Measurements from ENCODE around the gene DTL.

Gene DTL

GRCh38 chr1:212040629-212041412 is 5.3 kb downstream of the DTL start:
- Histone ChIP-seq H3K27ac (ENCODE audit: low read length) (no peak overlapping the region), H3K4me1 (ENCODE audit: control insufficient read depth in 1 of 2, insufficient read depth in 2 of 2, low read length in 2 of 2) (peaks cover 3 to 5% of the 10 kb centered on the region in 2 donors), H3K27me3 (ENCODE audit: low read depth, low read length) (no peaks in the 10 kb centered on the region), H3K36me3 (ENCODE audit: control insufficient read depth in 1 of 2, insufficient read depth in 2 of 2, low read length in 2 of 2) (no peaks in the 10 kb centered on the region), H3K4me3 (ENCODE audit: low read depth in 1 of 2, low read length in 2 of 2) (no peak overlapping the region), H3K9me3 (ENCODE audit: control insufficient read depth in 1 of 2, low read length in 2 of 2) (no peaks in the 10 kb centered on the region)

GRCh38 chr1:212042436-212042835 is 6.9 kb downstream of the DTL start:
- no peak overlapping the region for H3K27ac ChIP-seq (ENCODE audit: low read length)
- no peaks in the 10 kb centered on the region for H3K27me3 ChIP-seq (ENCODE audit: low read depth, low read length)
- no peaks in the 10 kb centered on the region for H3K9me3 ChIP-seq (ENCODE audit: control insufficient read depth in 1 of 2, low read length in 2 of 2)
- no peaks in the 10 kb centered on the region for H3K36me3 ChIP-seq (ENCODE audit: control insufficient read depth in 1 of 2, insufficient read depth in 2 of 2, low read length in 2 of 2)
- H3K4me1 ChIP-seq (ENCODE audit: control insufficient read depth in 1 of 2, insufficient read depth in 2 of 2, low read length in 2 of 2), result peaks cover 0 to 3% of the 10 kb centered on the region in 2 donors
- H3K4me3 ChIP-seq (ENCODE audit: low read depth in 1 of 2, low read length in 2 of 2), result no peak overlapping the region

- Histone ChIP-seq H3K4me3 (ENCODE audit: low read depth in 1 of 2, low read length in 2 of 2) (no peak overlapping the region), H3K27me3 (ENCODE audit: low read depth, low read length) (no peaks in the 10 kb centered on the region), H3K36me3 (ENCODE audit: control insufficient read depth in 1 of 2, insufficient read depth in 2 of 2, low read length in 2 of 2) (no peaks in the 10 kb centered on the region), H3K27ac (ENCODE audit: low read length) (no peak overlapping the region), H3K9me3 (ENCODE audit: control insufficient read depth in 1 of 2, low read length in 2 of 2) (no peaks in the 10 kb centered on the region), H3K4me1 (ENCODE audit: control insufficient read depth in 1 of 2, insufficient read depth in 2 of 2, low read length in 2 of 2) (peaks cover 0 to 3% of the 10 kb centered on the region in 2 donors)
These were observed 9.3 kb downstream of the DTL start for GRCh38 chr1:212044851-212045250.

GRCh38 chr1:212045981-212046380 is 10.4 kb downstream of the DTL start:
- no peaks in the 10 kb centered on the region for H3K9me3 ChIP-seq (ENCODE audit: control insufficient read depth in 1 of 2, low read length in 2 of 2)
- H3K27ac ChIP-seq (ENCODE audit: low read length), result no peak overlapping the region
- no peaks in the 10 kb centered on the region for H3K27me3 ChIP-seq (ENCODE audit: low read depth, low read length)
- H3K4me1 ChIP-seq (ENCODE audit: control insufficient read depth in 1 of 2, insufficient read depth in 2 of 2, low read length in 2 of 2), result peaks cover 0 to 1% of the 10 kb centered on the region in 2 donors
- H3K36me3 ChIP-seq (ENCODE audit: control insufficient read depth in 1 of 2, insufficient read depth in 2 of 2, low read length in 2 of 2), result no peaks in the 10 kb centered on the region
- no peak overlapping the region for H3K4me3 ChIP-seq (ENCODE audit: low read depth in 1 of 2, low read length in 2 of 2)

GRCh38 chr1:212053993-212054392 is 18.4 kb downstream of the DTL start:
- no peaks in the 10 kb centered on the region for H3K36me3 ChIP-seq (ENCODE audit: control insufficient read depth in 1 of 2, insufficient read depth in 2 of 2, low read length in 2 of 2)

GRCh38 chr1:212055333-212055732 is 19.8 kb downstream of the DTL start:
- H3K36me3 ChIP-seq (ENCODE audit: control insufficient read depth in 1 of 2, insufficient read depth in 2 of 2, low read length in 2 of 2), result no peaks in the 10 kb centered on the region
- H3K27ac ChIP-seq (ENCODE audit: low read length), result no peak overlapping the region
- no peaks in the 10 kb centered on the region for H3K27me3 ChIP-seq (ENCODE audit: low read depth, low read length)
- no peaks in the 10 kb centered on the region for H3K4me1 ChIP-seq (ENCODE audit: control insufficient read depth in 1 of 2, insufficient read depth in 2 of 2, low read length in 2 of 2)
- peaks cover 0 to 6% of the 10 kb centered on the region in 2 donors for H3K9me3 ChIP-seq (ENCODE audit: control insufficient read depth in 1 of 2, low read length in 2 of 2)
- no peak overlapping the region for H3K4me3 ChIP-seq (ENCODE audit: low read depth in 1 of 2, low read length in 2 of 2)

More at GRCh38 chr1:212053993-212054392, 18.4 kb downstream of the DTL start:
- peaks cover 0 to 6% of the 10 kb centered on the region in 2 donors for H3K9me3 ChIP-seq (ENCODE audit: control insufficient read depth in 1 of 2, low read length in 2 of 2)
- H3K27ac ChIP-seq (ENCODE audit: low read length), result no peak overlapping the region
- H3K4me3 ChIP-seq (ENCODE audit: low read depth in 1 of 2, low read length in 2 of 2), result no peak overlapping the region
- no peaks in the 10 kb centered on the region for H3K4me1 ChIP-seq (ENCODE audit: control insufficient read depth in 1 of 2, insufficient read depth in 2 of 2, low read length in 2 of 2)
- H3K27me3 ChIP-seq (ENCODE audit: low read depth, low read length), result no peaks in the 10 kb centered on the region

GRCh38 chr1:212060632-212061472 is 25.3 kb downstream of the DTL start:
- Histone ChIP-seq H3K4me3 (ENCODE audit: low read depth in 1 of 2, low read length in 2 of 2) (no peak overlapping the region), H3K9me3 (ENCODE audit: control insufficient read depth in 1 of 2, low read length in 2 of 2) (peaks cover 0 to 6% of the 10 kb centered on the region in 2 donors), H3K4me1 (ENCODE audit: control insufficient read depth in 1 of 2, insufficient read depth in 2 of 2, low read length in 2 of 2) (no peaks in the 10 kb centered on the region), H3K36me3 (ENCODE audit: control insufficient read depth in 1 of 2, insufficient read depth in 2 of 2, low read length in 2 of 2) (no peaks in the 10 kb centered on the region), H3K27me3 (ENCODE audit: low read depth, low read length) (no peaks in the 10 kb centered on the region), H3K27ac (ENCODE audit: low read length) (no peak overlapping the region)

GRCh38 chr1:212062832-212063438 is 27.4 kb downstream of the DTL start:
- Histone ChIP-seq H3K27ac (ENCODE audit: low read length) (no peak overlapping the region), H3K9me3 (ENCODE audit: control insufficient read depth in 1 of 2, low read length in 2 of 2) (peaks cover 0 to 2% of the 10 kb centered on the region in 2 donors), H3K4me3 (ENCODE audit: low read depth in 1 of 2, low read length in 2 of 2) (no peak overlapping the region), H3K27me3 (ENCODE audit: low read depth, low read length) (no peaks in the 10 kb centered on the region), H3K36me3 (ENCODE audit: control insufficient read depth in 1 of 2, insufficient read depth in 2 of 2, low read length in 2 of 2) (no peaks in the 10 kb centered on the region), H3K4me1 (ENCODE audit: control insufficient read depth in 1 of 2, insufficient read depth in 2 of 2, low read length in 2 of 2) (no peaks in the 10 kb centered on the region)

- H3K36me3 ChIP-seq (ENCODE audit: control insufficient read depth in 1 of 2, insufficient read depth in 2 of 2, low read length in 2 of 2), result no peaks in the 10 kb centered on the region
- no peaks in the 10 kb centered on the region for H3K9me3 ChIP-seq (ENCODE audit: control insufficient read depth in 1 of 2, low read length in 2 of 2)
- no peaks in the 10 kb centered on the region for H3K27me3 ChIP-seq (ENCODE audit: low read depth, low read length)
- no peak overlapping the region for H3K4me3 ChIP-seq (ENCODE audit: low read depth in 1 of 2, low read length in 2 of 2)
- no peak overlapping the region for H3K27ac ChIP-seq (ENCODE audit: low read length)
- no peaks in the 10 kb centered on the region for H3K4me1 ChIP-seq (ENCODE audit: control insufficient read depth in 1 of 2, insufficient read depth in 2 of 2, low read length in 2 of 2)
These were observed 32.2 kb downstream of the DTL start for GRCh38 chr1:212067787-212068186.

GRCh38 chr1:212070720-212071302 is 35.3 kb downstream of the DTL start:
- H3K36me3 ChIP-seq (ENCODE audit: control insufficient read depth in 1 of 2, insufficient read depth in 2 of 2, low read length in 2 of 2), result no peaks in the 10 kb centered on the region
- H3K9me3 ChIP-seq (ENCODE audit: control insufficient read depth in 1 of 2, low read length in 2 of 2), result no peaks in the 10 kb centered on the region
- H3K4me3 ChIP-seq (ENCODE audit: low read depth in 1 of 2, low read length in 2 of 2), result no peak overlapping the region
- no peaks in the 10 kb centered on the region for H3K4me1 ChIP-seq (ENCODE audit: control insufficient read depth in 1 of 2, insufficient read depth in 2 of 2, low read length in 2 of 2)
- H3K27me3 ChIP-seq (ENCODE audit: low read depth, low read length), result no peaks in the 10 kb centered on the region
- no peak overlapping the region for H3K27ac ChIP-seq (ENCODE audit: low read length)

GRCh38 chr1:212072047-212072446 is 36.5 kb downstream of the DTL start:
- no peaks in the 10 kb centered on the region for H3K9me3 ChIP-seq (ENCODE audit: control insufficient read depth in 1 of 2, low read length in 2 of 2)

More at GRCh38 chr1:212072047-212072446, 36.5 kb downstream of the DTL start:
- Histone ChIP-seq H3K4me3 (ENCODE audit: low read depth in 1 of 2, low read length in 2 of 2) (no peak overlapping the region), H3K27ac (ENCODE audit: low read length) (no peak overlapping the region), H3K36me3 (ENCODE audit: control insufficient read depth in 1 of 2, insufficient read depth in 2 of 2, low read length in 2 of 2) (no peaks in the 10 kb centered on the region), H3K4me1 (ENCODE audit: control insufficient read depth in 1 of 2, insufficient read depth in 2 of 2, low read length in 2 of 2) (no peaks in the 10 kb centered on the region), H3K27me3 (ENCODE audit: low read depth, low read length) (no peaks in the 10 kb centered on the region)

Data from muscle layer of duodenum (tissue), 2 donors.